ENCODE results near the gene SPINK5. TPM values are rescaled to one million over a fixed set of nuclear protein-coding genes. Genes with fewer than 3 reads are reported as not detected.
"Not testable (repeated sequence)": the region's sequence is repeated elsewhere in the genome, so short reads cannot be mapped to it uniquely, and the experiment has no call there.

SPINK5 gene
- total RNA-seq, 4 donors from 2014 or later: 0.13 to 6.7 TPM; not detected in 2

- intact Hi-C loops (cut with DNase I): no loop called here
- H3K36me3 ChIP-seq: no peaks in the 10 kb centered on the region
- no peak for DNase-seq
- no peaks in the 10 kb centered on the region for H3K4me1 ChIP-seq
- H3K27me3 ChIP-seq: no peaks in the 10 kb centered on the region
- 86 to 94% methylated on average over 1 of the region's 1 CpG for WGBS, 2 donors
- no peaks in the 10 kb centered on the region for H3K9me3 ChIP-seq
- H3K4me3 ChIP-seq (replicated peaks in 1 of 3): no peak overlapping the region
- TF ChIP-seq POLR2A (IDR thresholded peaks at IDR 0.05) (no peak), CTCF (IDR thresholded peaks at IDR 0.05) (no peak)
- no peak overlapping the region for H3K27ac ChIP-seq
These were observed 30.6 kb upstream of the SPINK5 start for GRCh38 chr5:148033134-148033533.

DNA sequence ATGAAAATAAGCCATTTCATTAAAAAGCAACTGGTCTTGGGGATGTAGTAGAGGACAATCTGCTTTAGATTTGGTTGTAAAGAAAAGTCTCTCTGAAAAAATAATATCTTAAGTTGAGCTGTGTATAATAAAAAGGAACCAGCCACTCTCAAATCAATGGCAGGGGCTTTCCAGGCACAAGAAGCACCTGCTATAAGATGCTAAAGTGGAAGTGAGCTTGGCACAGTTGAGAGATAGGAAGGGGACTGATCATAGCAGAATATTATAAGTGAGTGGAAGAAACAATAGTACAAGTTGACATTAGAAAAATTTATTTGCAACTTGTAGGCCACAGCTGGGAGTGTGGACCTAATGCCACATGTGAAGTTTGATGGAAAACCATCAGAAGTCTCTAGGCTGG is 28.1 kb upstream of the SPINK5 start:
- intact Hi-C loops (cut with DNase I): no loop called here
- Histone ChIP-seq H3K27ac (no peak overlapping the region), H3K4me1 (no peaks in the 10 kb centered on the region), H3K9me3 (no peaks in the 10 kb centered on the region), H3K27me3 (no peaks in the 10 kb centered on the region), H3K4me3 (replicated peaks in 1 of 3) (no peak overlapping the region), H3K36me3 (no peaks in the 10 kb centered on the region)
- DNase-seq: no peak
- TF ChIP-seq POLR2A (IDR thresholded peaks at IDR 0.05) (no peak), CTCF (IDR thresholded peaks at IDR 0.05) (no peak)

DNA sequence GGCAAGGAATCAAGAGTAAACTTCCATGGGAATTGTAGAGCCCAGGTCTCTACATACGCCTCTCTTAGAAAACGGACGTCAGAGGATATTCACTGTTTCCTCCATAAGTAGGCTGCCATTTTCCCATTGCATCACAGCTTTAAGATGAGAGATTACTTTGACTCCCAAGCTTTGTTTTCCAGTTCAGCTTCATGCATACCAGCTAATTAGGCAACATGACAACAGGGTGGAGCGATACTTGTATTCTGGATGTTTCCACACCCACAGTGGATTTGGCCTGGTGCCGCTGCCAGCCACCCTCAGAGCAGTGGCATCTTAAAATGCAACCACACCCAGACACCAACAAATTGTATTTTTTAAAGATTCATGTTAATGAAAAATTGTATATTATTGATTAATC is 20.9 kb upstream of the SPINK5 start:
- Histone ChIP-seq H3K27ac (no peak overlapping the region), H3K36me3 (no peaks in the 10 kb centered on the region), H3K9me3 (no peaks in the 10 kb centered on the region), H3K4me3 (replicated peaks in 1 of 3) (no peak overlapping the region), H3K27me3 (no peaks in the 10 kb centered on the region), H3K4me1 (no peaks in the 10 kb centered on the region)
- TF ChIP-seq POLR2A (IDR thresholded peaks at IDR 0.05): no peak
- no peak for TF ChIP-seq CTCF (IDR thresholded peaks at IDR 0.05)
- intact Hi-C loops (cut with DNase I): no loop called here
- no peak for DNase-seq
- 92% methylated on average over 5 of the region's 5 CpGs for WGBS, 2 donors

- WGBS, 2 donors: 97 to 99% methylated on average over 2 of the region's 2 CpGs
- TF ChIP-seq CTCF (IDR thresholded peaks at IDR 0.05) (no peak), POLR2A (IDR thresholded peaks at IDR 0.05) (no peak)
- intact Hi-C loops (cut with DNase I): no loop called here
These were observed 20.1 kb upstream of the SPINK5 start for GRCh38 chr5:148043705-148044104.

GRCh38 chr5:148055160-148055559 is 8.6 kb upstream of the SPINK5 start:
- intact Hi-C loops (cut with DNase I); H3K27me3 ChIP-seq; DNase-seq; H3K4me1 ChIP-seq; H3K9me3 ChIP-seq; H3K36me3 ChIP-seq; H3K4me3 ChIP-seq (replicated peaks in 1 of 3); H3K27ac ChIP-seq: not testable (repeated sequence)
- 72 to 75% methylated on average over 2 of the region's 2 CpGs for WGBS, 2 donors

More at GRCh38 chr5:148043705-148044104, 20.1 kb upstream of the SPINK5 start:
- Histone ChIP-seq H3K27me3 (no peaks in the 10 kb centered on the region), H3K9me3 (no peaks in the 10 kb centered on the region), H3K4me3 (replicated peaks in 1 of 3) (no peak overlapping the region), H3K27ac (no peak overlapping the region), H3K4me1 (no peaks in the 10 kb centered on the region), H3K36me3 (no peaks in the 10 kb centered on the region)
- DNase-seq: no peak

GRCh38 chr5:148060309-148060708 is 3.5 kb upstream of the SPINK5 start:
- no peak for DNase-seq
- WGBS, 2 donors: 47 to 78% methylated on average over 2 of the region's 2 CpGs
- no peaks in the 10 kb centered on the region for H3K36me3 ChIP-seq
- TF ChIP-seq POLR2A (IDR thresholded peaks at IDR 0.05) (no peak), CTCF (IDR thresholded peaks at IDR 0.05) (no peak)
- no peak overlapping the region for H3K4me3 ChIP-seq (replicated peaks in 1 of 3)
- H3K27ac ChIP-seq: no peak overlapping the region
- intact Hi-C loops (cut with DNase I): no loop called here
- H3K27me3 ChIP-seq: no peaks in the 10 kb centered on the region
- H3K4me1 ChIP-seq: no peaks in the 10 kb centered on the region
- no peaks in the 10 kb centered on the region for H3K9me3 ChIP-seq

Measured in thyroid gland (tissue), 4 donors.